Astrocyte (in vitro differentiated cells and primary cell): ENCODE data around the gene XPNPEP3.

Source experiments
- EZH2 ChIP-seq: IDR thresholded peaks from 2 replicates; pipeline ENCODE4 v1.6.1; 2012; ENCODE audit warnings: mild to moderate bottlenecking, low read length, inconsistent platforms; ENCODE audit not compliant: insufficient read depth
- TF ChIP-seq, protein P1 (sequence below): IDR thresholded peaks from 2 replicates; pipeline ENCODE4 v1.5.1; 2011; ENCODE audit warnings: low read depth, mild to moderate bottlenecking, inconsistent platforms, low read length, moderate library complexity; ENCODE audit not compliant: insufficient read depth

DNA sequence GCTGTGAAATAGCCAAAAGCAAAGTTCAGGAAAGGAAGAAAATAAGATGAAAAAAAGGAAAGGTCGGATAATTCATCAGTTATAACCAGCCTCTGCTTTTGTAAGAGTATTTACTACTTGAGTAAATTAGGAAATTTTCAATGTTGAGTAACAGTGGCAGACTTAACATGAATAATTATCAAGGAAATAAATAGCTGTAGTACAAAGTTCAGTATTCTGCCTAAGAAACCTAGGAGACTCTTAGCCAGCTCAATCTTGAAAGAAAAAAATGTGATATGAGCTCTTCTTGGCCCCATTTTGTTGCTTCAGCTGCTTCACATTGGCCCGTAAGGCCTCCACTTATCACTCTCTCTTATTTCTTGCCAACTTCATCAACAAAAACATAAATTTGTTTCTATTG lies 22.0 kb downstream of the XPNPEP3 start:
- TF ChIP-seq, protein P1, sequence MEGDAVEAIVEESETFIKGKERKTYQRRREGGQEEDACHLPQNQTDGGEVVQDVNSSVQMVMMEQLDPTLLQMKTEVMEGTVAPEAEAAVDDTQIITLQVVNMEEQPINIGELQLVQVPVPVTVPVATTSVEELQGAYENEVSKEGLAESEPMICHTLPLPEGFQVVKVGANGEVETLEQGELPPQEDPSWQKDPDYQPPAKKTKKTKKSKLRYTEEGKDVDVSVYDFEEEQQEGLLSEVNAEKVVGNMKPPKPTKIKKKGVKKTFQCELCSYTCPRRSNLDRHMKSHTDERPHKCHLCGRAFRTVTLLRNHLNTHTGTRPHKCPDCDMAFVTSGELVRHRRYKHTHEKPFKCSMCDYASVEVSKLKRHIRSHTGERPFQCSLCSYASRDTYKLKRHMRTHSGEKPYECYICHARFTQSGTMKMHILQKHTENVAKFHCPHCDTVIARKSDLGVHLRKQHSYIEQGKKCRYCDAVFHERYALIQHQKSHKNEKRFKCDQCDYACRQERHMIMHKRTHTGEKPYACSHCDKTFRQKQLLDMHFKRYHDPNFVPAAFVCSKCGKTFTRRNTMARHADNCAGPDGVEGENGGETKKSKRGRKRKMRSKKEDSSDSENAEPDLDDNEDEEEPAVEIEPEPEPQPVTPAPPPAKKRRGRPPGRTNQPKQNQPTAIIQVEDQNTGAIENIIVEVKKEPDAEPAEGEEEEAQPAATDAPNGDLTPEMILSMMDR, result no peak
- TF ChIP-seq EZH2, result no peak
